C4-2B (cell line): ENCODE measurements around the gene GMPR2.

Experiments
- H3K27ac ChIP-seq: fragments of 450-650 bp; 2 replicates; pipeline ENCODE4 v1.5.1; 2017
- CTCF ChIP-seq: fragments of 450-650 bp; conservative IDR thresholded peaks from 2 replicates; pipeline ENCODE4 v1.5.1; 2017; ENCODE audit warnings: mild to moderate bottlenecking
- ZFX ChIP-seq: fragments of 450-650 bp; IDR thresholded peaks from 2 replicates; pipeline ENCODE4 v1.6.1; 2017

The GMPR2 gene

GRCh38 chr14:24187539-24187915 lies 45.2 kb upstream of the GMPR2 start:
- H3K27ac ChIP-seq = peak overlapping the region; percentile 87; the same call in 1 of the 2 replicates
- no peak for TF ChIP-seq ZFX
- TF ChIP-seq CTCF = no peak

- peak within 1 kb of the TSS; percentile 87 for H3K27ac ChIP-seq
- no peak for TF ChIP-seq CTCF
- TF ChIP-seq ZFX = peak; percentile 65; the same call in 1 of the 2 replicates
These were observed 44.3 kb upstream of the GMPR2 start, which contains the start of gene IPO4 for GRCh38 chr14:24188251-24189058. Gene IPO4 (minus strand): TSS chr14:24188816. CDS start chr14:24188787, 29 bp downstream.

- H3K27ac ChIP-seq = peak overlapping the region; percentile 87
- TF ChIP-seq ZFX (no peak), CTCF (no peak)
These were observed 43.7 kb upstream of the GMPR2 start for GRCh38 chr14:24189059-24189375.

- TF ChIP-seq ZFX (no peak), CTCF (no peak)
These were observed 43.3 kb upstream of the GMPR2 start for GRCh38 chr14:24189460-24189859.

GRCh38 chr14:24190416-24190815 lies 42.3 kb upstream of the GMPR2 start:
- TF ChIP-seq ZFX (no peak), CTCF (no peak)
- H3K27ac ChIP-seq = no peak overlapping the region

More at GRCh38 chr14:24189460-24189859, 43.3 kb upstream of the GMPR2 start:
- peak overlapping the region; percentile 87; the same call in 1 of the 2 replicates for H3K27ac ChIP-seq

- no peak overlapping the region for H3K27ac ChIP-seq
- TF ChIP-seq ZFX = no peak
These were observed 39.8 kb upstream of the GMPR2 start for GRCh38 chr14:24192933-24193332.

GRCh38 chr14:24194186-24194872 lies 38.4 kb upstream of the GMPR2 start:
- H3K27ac ChIP-seq = peak overlapping the region; percentile 95
- no peak for TF ChIP-seq ZFX
- TF ChIP-seq CTCF = no peak

- peak overlapping the region; percentile 95 for H3K27ac ChIP-seq
- no peak for TF ChIP-seq ZFX
- TF ChIP-seq CTCF = no peak
These were observed 37.9 kb upstream of the GMPR2 start for GRCh38 chr14:24194873-24195185.
